Left renal cortex interstitium (tissue), 4 donors: ENCODE data around the gene NPHP4. TPM values are rescaled to one million over a fixed set of nuclear protein-coding genes. Genes with fewer than 3 reads are reported as not detected.
"Not testable (repeated sequence)": the region's sequence is repeated elsewhere in the genome, so short reads cannot be mapped to it uniquely, and the experiment has no call there.

ENCODE experiments used
- DNase-seq, 4 donors: peaks; one replicate each; pipeline ENCODE4 v3.0.0-alpha.2; 2013; ENCODE audit warnings: low read depth in 4 of 4, low spot score in 2 of 4, missing footprints in 1 of 4
- polyA plus RNA-seq, 4 donors: library from polyadenylated mRNA; unstranded; fragments of 120-200 nt; gene quantifications; one replicate each; pipeline ENCODE4 v1.2.1, GENCODE V29; 2013; ENCODE audit not compliant: insufficient read length in 4 of 4

Gene NPHP4
- polyA plus RNA-seq, 4 donors: 7.9 to 18.9 (median 14.0) TPM

- DNase-seq: no peak
Measured at GRCh38 chr1:5903680-5904079, 88.5 kb downstream of the NPHP4 start.

GRCh38 chr1:5903031-5903430, 89.2 kb downstream of the NPHP4 start:
- DNase-seq: no peak

GRCh38 chr1:5901841-5902240, 90.4 kb downstream of the NPHP4 start:
- no peak for DNase-seq

GRCh38 chr1:5901150-5901549, 91.1 kb downstream of the NPHP4 start:
- DNase-seq: no peak

- DNase-seq: no peak
Measured at GRCh38 chr1:5898266-5898665, 94.0 kb downstream of the NPHP4 start.

GRCh38 chr1:5896706-5897660, 95.2 kb downstream of the NPHP4 start:
- no peak for DNase-seq

- no peak for DNase-seq
Measured at GRCh38 chr1:5895446-5896406, 96.5 kb downstream of the NPHP4 start.

GRCh38 chr1:5893699-5894278, 98.4 kb downstream of the NPHP4 start:
- not testable (repeated sequence) for DNase-seq

GRCh38 chr1:5892329-5892728, 99.9 kb downstream of the NPHP4 start:
- DNase-seq: no peak

GRCh38 chr1:5891736-5892135, 100.5 kb downstream of the NPHP4 start:
- DNase-seq: no peak

- DNase-seq: no peak
Measured at GRCh38 chr1:5891137-5891536, 101.1 kb downstream of the NPHP4 start.

GRCh38 chr1:5890346-5891106, 101.7 kb downstream of the NPHP4 start:
- DNase-seq: no peak

- no peak for DNase-seq
Measured at GRCh38 chr1:5889901-5890300, 102.3 kb downstream of the NPHP4 start.

GRCh38 chr1:5889462-5889861, 102.8 kb downstream of the NPHP4 start:
- DNase-seq: no peak

GRCh38 chr1:5888606-5889211, 103.5 kb downstream of the NPHP4 start:
- DNase-seq: no peak

- no peak for DNase-seq
Measured at GRCh38 chr1:5887971-5888361, 104.3 kb downstream of the NPHP4 start.

- DNase-seq: no peak
Measured at GRCh38 chr1:5887349-5887970, 104.8 kb downstream of the NPHP4 start.

GRCh38 chr1:5886541-5887348, 105.5 kb downstream of the NPHP4 start:
- DNase-seq: no peak

- DNase-seq: no peak
Measured at GRCh38 chr1:5886140-5886483, 106.1 kb downstream of the NPHP4 start.
